GM19372 (cell line): Measurements from ENCODE around the gene PHC2.

Source experiments
- ATAC-seq: cut with Tn5 transposase; IDR thresholded peaks from one replicate; pipeline ENCODE4 v1.9.1; 2021; ENCODE audit warnings: mild to moderate bottlenecking, low read depth, moderate library complexity; ENCODE audit not compliant: unreplicated experiment

PHC2 gene

GRCh38 chr1:33280091-33280661 is 150.7 kb downstream of the PHC2 start:
- no peak for ATAC-seq

GRCh38 chr1:33277488-33278084 is 153.3 kb downstream of the PHC2 start:
- no peak for ATAC-seq

DNA sequence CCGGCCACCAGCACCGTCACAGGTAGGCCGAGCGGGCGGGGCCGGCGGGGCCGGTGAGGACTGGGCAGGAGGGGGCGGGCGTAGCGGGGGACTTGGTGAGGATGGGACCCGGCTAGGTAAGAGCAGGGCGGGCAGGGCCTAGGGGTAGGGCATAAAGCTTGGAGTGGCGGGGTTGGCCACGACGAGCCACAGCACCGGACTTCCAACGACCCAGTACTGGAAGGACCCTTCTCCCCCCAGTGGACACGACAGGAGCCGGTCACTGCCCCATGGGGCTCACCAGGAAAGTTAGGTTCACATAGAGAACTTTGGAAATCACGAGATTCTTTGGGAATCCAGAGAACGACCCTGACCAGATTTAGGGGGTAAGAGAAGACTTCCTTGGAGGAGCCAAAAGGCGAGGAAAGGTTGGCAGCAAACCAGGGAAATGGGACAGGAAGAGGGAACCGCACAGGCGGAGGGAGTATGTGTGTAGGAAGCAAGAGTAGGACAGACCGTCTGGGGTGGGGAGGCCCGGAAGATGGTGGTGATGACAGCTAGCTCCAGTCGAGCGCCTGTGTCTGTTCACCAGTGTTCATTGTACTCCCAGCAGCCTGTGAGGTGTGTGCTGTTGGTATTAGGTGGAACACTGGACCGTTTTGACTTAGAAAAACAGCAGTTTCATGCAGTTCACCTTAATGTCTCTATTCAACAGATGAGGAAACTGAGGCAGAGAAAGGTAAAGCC is 154.2 kb downstream of the PHC2 start:
- ATAC-seq, result no peak

GRCh38 chr1:33275706-33276572 is 155.0 kb downstream of the PHC2 start:
- no peak for ATAC-seq

- ATAC-seq, result no peak
These were observed 155.7 kb downstream of the PHC2 start for GRCh38 chr1:33275195-33275594.

- ATAC-seq, result no peak
These were observed 156.4 kb downstream of the PHC2 start for GRCh38 chr1:33274446-33274845.

GRCh38 chr1:33273961-33274371 is 156.9 kb downstream of the PHC2 start:
- ATAC-seq, result no peak
